Measurements from ENCODE around the gene TBC1D7.

DNA sequence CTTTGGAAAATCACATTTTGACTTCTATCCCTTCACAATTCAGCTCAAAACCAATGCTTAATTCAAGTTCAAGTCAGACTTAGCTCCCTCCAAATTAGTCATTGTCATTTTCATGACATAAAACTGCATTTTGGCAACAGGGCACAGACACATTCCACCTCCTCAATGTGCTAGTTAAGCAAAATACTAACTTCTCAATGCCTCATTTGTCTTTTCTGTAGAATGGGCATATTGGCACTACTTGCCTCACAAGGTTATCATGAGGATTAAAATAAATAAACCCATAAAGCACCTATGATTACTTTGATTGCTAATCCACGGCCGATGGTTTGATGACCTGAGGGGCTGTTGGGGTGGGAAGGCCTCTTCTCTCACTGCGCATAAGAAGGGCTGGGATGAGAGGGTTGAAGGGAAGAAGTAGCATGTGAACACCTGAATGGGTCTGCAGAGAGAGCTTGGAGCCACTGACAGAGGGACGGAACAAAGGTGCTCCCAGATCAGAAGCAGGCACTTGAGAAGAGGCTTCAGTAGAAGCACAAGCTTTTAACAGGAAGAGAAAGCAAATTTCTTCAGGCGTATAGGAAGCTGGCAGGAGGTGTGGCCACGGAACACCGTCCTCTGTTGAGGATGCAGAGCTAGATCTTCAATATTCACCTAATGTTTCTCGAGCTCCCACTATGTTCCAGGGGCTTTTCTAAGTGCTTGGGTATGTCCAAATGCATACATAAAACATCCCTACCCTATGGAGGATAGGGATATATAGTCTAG is 11.7 kb upstream of the TBC1D7 start:
- TF ChIP-seq, protein P1, sequence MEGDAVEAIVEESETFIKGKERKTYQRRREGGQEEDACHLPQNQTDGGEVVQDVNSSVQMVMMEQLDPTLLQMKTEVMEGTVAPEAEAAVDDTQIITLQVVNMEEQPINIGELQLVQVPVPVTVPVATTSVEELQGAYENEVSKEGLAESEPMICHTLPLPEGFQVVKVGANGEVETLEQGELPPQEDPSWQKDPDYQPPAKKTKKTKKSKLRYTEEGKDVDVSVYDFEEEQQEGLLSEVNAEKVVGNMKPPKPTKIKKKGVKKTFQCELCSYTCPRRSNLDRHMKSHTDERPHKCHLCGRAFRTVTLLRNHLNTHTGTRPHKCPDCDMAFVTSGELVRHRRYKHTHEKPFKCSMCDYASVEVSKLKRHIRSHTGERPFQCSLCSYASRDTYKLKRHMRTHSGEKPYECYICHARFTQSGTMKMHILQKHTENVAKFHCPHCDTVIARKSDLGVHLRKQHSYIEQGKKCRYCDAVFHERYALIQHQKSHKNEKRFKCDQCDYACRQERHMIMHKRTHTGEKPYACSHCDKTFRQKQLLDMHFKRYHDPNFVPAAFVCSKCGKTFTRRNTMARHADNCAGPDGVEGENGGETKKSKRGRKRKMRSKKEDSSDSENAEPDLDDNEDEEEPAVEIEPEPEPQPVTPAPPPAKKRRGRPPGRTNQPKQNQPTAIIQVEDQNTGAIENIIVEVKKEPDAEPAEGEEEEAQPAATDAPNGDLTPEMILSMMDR (conservative IDR thresholded peaks at IDR 0.05; ENCODE audit: low read depth, low read length), result no peak
- no peak for TF ChIP-seq EZH2 (IDR thresholded peaks at IDR 0.05; ENCODE audit: borderline replicate concordance, low read depth, low read length, poor library complexity, severe bottlenecking)

Measured in A673 (cell line).